H1 (cell line): ENCODE data around the gene ZPR1. TPM values are rescaled to one million over a fixed set of nuclear protein-coding genes. Genes with fewer than 3 reads are reported as not detected.

ENCODE experiments used
- CTCF ChIA-PET: fragments of 300-600 bp; sonication (Branson Sonifier 250); formaldehyde crosslinking; loops from one replicate; lab custom pipeline; 2021; ENCODE audit not compliant: partially characterized antibody; lab: Charles Lee
- POLR2A ChIA-PET: fragments of 300-600 bp; sonication (Branson Sonifier 250); formaldehyde crosslinking; loops from one replicate; lab custom pipeline; 2021; ENCODE audit warnings: inconsistent platforms; ENCODE audit not compliant: partially characterized antibody; lab: Charles Lee
- DNase-seq, 2 experiments: peaks; one replicate each; pipeline versions ENCODE4 v3.0.0 to v3.0.0-alpha.2; 2010 to 2022; ENCODE audit warnings: low spot score in 2 of 2, low read depth in 1 of 2, mixed read lengths in 1 of 2
- FAIRE-seq: peaks from 2 replicates; lab custom pipeline; 2011; peaks lifted over from hg19 to GRCh38; lab: Jason Lieb, UNC
- H2AFZ ChIP-seq: 2 replicates; pipeline ENCODE4 v1.8.1; 2012; ENCODE audit warnings: low read length, inconsistent platforms
- H2AK5ac ChIP-seq: 2 replicates; pipeline ENCODE4 v1.6.1; 2013; ENCODE audit warnings: low read depth, low read length
- H2BK120ac ChIP-seq: replicated peaks from 2 replicates; pipeline ENCODE3; 2013; ENCODE audit warnings: low read depth, low read length, inconsistent platforms
- H2BK12ac ChIP-seq: 2 replicates; pipeline ENCODE4 v1.6.1; 2013; ENCODE audit warnings: low read depth, low read length
- H2BK15ac ChIP-seq: 2 replicates; pipeline ENCODE4 v1.6.1; 2013; ENCODE audit warnings: low read length
- H2BK20ac ChIP-seq: 2 replicates; pipeline ENCODE4 v1.6.1; 2013; ENCODE audit warnings: low read length
- H2BK5ac ChIP-seq: 2 replicates; pipeline ENCODE4 v1.6.1; 2013; ENCODE audit warnings: low read depth, low read length
- H3K14ac ChIP-seq: 2 replicates; pipeline ENCODE4 v1.6.1; 2013; ENCODE audit warnings: inconsistent platforms; ENCODE audit not compliant: insufficient read length
- H3K18ac ChIP-seq: 2 replicates; pipeline ENCODE4 v1.6.1; 2013; ENCODE audit warnings: low read length; ENCODE audit errors: extremely low read depth
- H3K23ac ChIP-seq: 2 replicates; pipeline ENCODE4 v1.6.1; 2013; ENCODE audit warnings: inconsistent platforms; ENCODE audit not compliant: insufficient read length
- H3K23me2 ChIP-seq: 2 replicates; pipeline ENCODE4 v1.6.1; 2013; ENCODE audit warnings: low read depth, low read length
- H3K27ac ChIP-seq: 2 replicates; pipeline ENCODE4 v1.6.1; 2011; ENCODE audit warnings: low read depth, low read length, inconsistent platforms
- H3K27me3 ChIP-seq, 4 experiments: replicated peaks in 1 of 4; 1 replicate in 1 of 4; 2 replicates in 3 of 4; pipeline versions ENCODE4 v1.6.1 to v1.8.1; 2011 to 2013; ENCODE audit warnings: low read length in 3 of 4, mild to moderate bottlenecking in 3 of 4, inconsistent platforms in 2 of 4, mixed read lengths in 2 of 4, moderate library complexity in 1 of 4; ENCODE audit not compliant: control insufficient read depth in 3 of 4, insufficient read depth in 3 of 4; ENCODE audit errors: extremely low read depth in 1 of 4
- H3K36me3 ChIP-seq, 4 experiments: 2 replicates each; pipeline versions ENCODE4 v1.6.1 to v1.8.1; 2011 to 2013; ENCODE audit warnings: mild to moderate bottlenecking in 4 of 4, low read length in 3 of 4, moderate library complexity in 2 of 4, control low read depth in 1 of 4, inconsistent platforms in 1 of 4; ENCODE audit not compliant: insufficient read depth in 4 of 4, control insufficient read depth in 2 of 4
- H3K4ac ChIP-seq: replicated peaks from 2 replicates; pipeline ENCODE3; 2013; ENCODE audit warnings: low read length, low read depth, mixed read lengths, inconsistent platforms; ENCODE audit not compliant: insufficient read length
- H3K4me1 ChIP-seq, 4 experiments: replicated peaks in 1 of 4; 1 replicate in 1 of 4; 2 replicates in 3 of 4; pipeline versions ENCODE4 v1.6.1 to v1.8.1; 2011 to 2013; ENCODE audit warnings: low read length in 3 of 4, inconsistent platforms in 2 of 4, mixed read lengths in 1 of 4; ENCODE audit not compliant: insufficient read depth in 4 of 4, control insufficient read depth in 3 of 4
- H3K4me2 ChIP-seq, 2 experiments: 2 replicates each; pipeline versions ENCODE4 v1.6.1 to v1.8.1; 2011 to 2013; ENCODE audit warnings: low read depth in 2 of 2, low read length in 2 of 2, control low read depth in 1 of 2, inconsistent platforms in 1 of 2, mild to moderate bottlenecking in 1 of 2; ENCODE audit not compliant: insufficient read depth in 1 of 2
- H3K4me3 ChIP-seq, 4 experiments: fragments of 200-600, 300-600 bp in 1 of 4; sonication (generic), shearing (Covaris generic), sonication (Bioruptor Twin) in 1 of 4; 2 replicates each; pipeline versions ENCODE4 v1.5.1 to v1.8.1; 2011 to 2016; ENCODE audit warnings: low read length in 4 of 4, low read depth in 3 of 4, control low read depth in 2 of 4, inconsistent platforms in 2 of 4, mild to moderate bottlenecking in 2 of 4, mixed read lengths in 1 of 4, moderate library complexity in 1 of 4; ENCODE audit not compliant: insufficient read depth in 2 of 4; ENCODE audit errors: extremely low read depth in 1 of 4
- H3K56ac ChIP-seq: replicated peaks from 2 replicates; pipeline ENCODE3; 2013; ENCODE audit warnings: low read depth, mild to moderate bottlenecking, mixed read lengths, low read length, inconsistent platforms; ENCODE audit not compliant: insufficient read length
- H3K79me1 ChIP-seq: 2 replicates; pipeline ENCODE4 v1.6.1; 2013; ENCODE audit warnings: low read depth, low read length, control low read depth
- H3K79me2 ChIP-seq, 2 experiments: 2 replicates each; pipeline versions ENCODE4 v1.6.1 to v1.8.1; 2012 to 2013; ENCODE audit warnings: low read length in 2 of 2, mild to moderate bottlenecking in 2 of 2, inconsistent platforms in 1 of 2; ENCODE audit not compliant: insufficient read depth in 2 of 2, control insufficient read depth in 1 of 2
- H3K9ac ChIP-seq, 4 experiments: replicated peaks in 1 of 4; 1 replicate in 1 of 4; 2 replicates in 3 of 4; pipeline versions ENCODE4 v1.6.1 to v1.8.1; 2011 to 2013; ENCODE audit warnings: low read depth in 3 of 4, low read length in 3 of 4, control low read depth in 2 of 4, mild to moderate bottlenecking in 2 of 4, moderate library complexity in 2 of 4, inconsistent platforms in 1 of 4; ENCODE audit errors: extremely low read depth in 1 of 4
- H3K9me3 ChIP-seq, 2 experiments: 2 replicates each; pipeline versions ENCODE4 v1.6.1 to v1.8.1; 2012 to 2013; ENCODE audit warnings: mild to moderate bottlenecking in 2 of 2, moderate library complexity in 2 of 2, control low read depth in 1 of 2, inconsistent platforms in 1 of 2, low read depth in 1 of 2, low read length in 1 of 2, mixed read lengths in 1 of 2; ENCODE audit not compliant: insufficient read depth in 2 of 2
- H4K20me1 ChIP-seq, 2 experiments: replicated peaks in 1 of 2; 2 replicates each; pipeline versions ENCODE3 to v1.8.1; 2011 to 2013; ENCODE audit warnings: inconsistent platforms in 2 of 2, low read length in 2 of 2, mild to moderate bottlenecking in 1 of 2; ENCODE audit not compliant: insufficient read depth in 2 of 2, control insufficient read depth in 1 of 2
- H4K5ac ChIP-seq: 2 replicates; pipeline ENCODE4 v1.6.1; 2013; ENCODE audit warnings: low read length, low read depth, mixed read lengths, inconsistent platforms; ENCODE audit not compliant: insufficient read length
- H4K8ac ChIP-seq: 2 replicates; pipeline ENCODE4 v1.8.0; 2013; ENCODE audit warnings: mild to moderate bottlenecking, moderate library complexity, low read length, inconsistent platforms; ENCODE audit not compliant: insufficient read depth; ENCODE audit errors: extremely low read depth
- H4K91ac ChIP-seq: replicated peaks from 2 replicates; pipeline ENCODE3; 2013; ENCODE audit warnings: low read length, mixed read lengths, inconsistent platforms; ENCODE audit not compliant: insufficient read length
- CREB1 ChIP-seq: IDR thresholded peaks from 2 replicates; pipeline ENCODE4 v1.6.1; 2012; ENCODE audit warnings: inconsistent platforms
- CTCF ChIP-seq, 3 experiments: IDR thresholded peaks; 1 replicate in 2 of 3; 2 replicates in 1 of 3; pipeline versions ENCODE4 v1.5.1 to v1.6.1; 2011; ENCODE audit warnings: low read length in 3 of 3, mild to moderate bottlenecking in 3 of 3, inconsistent platforms in 2 of 3, low read depth in 1 of 3, moderate library complexity in 1 of 3; ENCODE audit not compliant: insufficient read depth in 1 of 3; ENCODE audit errors: control extremely low read depth in 1 of 3
- HDAC6 ChIP-seq: IDR thresholded peaks from one replicate; pipeline ENCODE4 v1.7.1; 2012; ENCODE audit warnings: low read depth, mild to moderate bottlenecking, inconsistent platforms, low read length, moderate library complexity
- JUND ChIP-seq: IDR thresholded peaks from 2 replicates; pipeline ENCODE4 v1.6.1; 2011; ENCODE audit warnings: mild to moderate bottlenecking, improper control_type of control experiment, low read length
- POU5F1 ChIP-seq: IDR thresholded peaks from 2 replicates; pipeline ENCODE4 v1.6.1; 2011; ENCODE audit warnings: low read depth, mild to moderate bottlenecking, low read length, moderate library complexity
- SP4 ChIP-seq: IDR thresholded peaks from 2 replicates; pipeline ENCODE4 v1.6.1; 2012; ENCODE audit warnings: low read length, inconsistent platforms
- TCF12 ChIP-seq: IDR thresholded peaks from 2 replicates; pipeline ENCODE4 v1.6.1; 2011; ENCODE audit warnings: low read depth, mild to moderate bottlenecking, low read length
- TEAD4 ChIP-seq: IDR thresholded peaks from 2 replicates; pipeline ENCODE4 v1.6.1; 2012; ENCODE audit warnings: low read depth, low read length, inconsistent platforms, mixed read lengths
- WGBS, 2 experiments: shearing (Covaris generic) in 1 of 2; methylation state at CpG; one replicate each; pipeline versions ENCODE4 v1.1.6 to v1.1.7; 2013 to 2015; ENCODE audit warnings: low lambda C conversion rate in 2 of 2, mixed read lengths in 2 of 2, inconsistent platforms in 1 of 2, low coverage in 1 of 2, missing lambda C conversion rate in 1 of 2; ENCODE audit not compliant: insufficient replicate concordance in 2 of 2, insufficient coverage in 1 of 2, insufficient read length in 1 of 2; ENCODE audit errors: extremely low coverage in 1 of 2, missing lambda C conversion rate in 1 of 2; 5-methylcytosine and 5-hydroxymethylcytosine counted together
- polyA plus RNA-seq, 7 experiments: library from polyadenylated mRNA; depleted of rRNA in 3 of 7; stranded (reverse) in 5 of 7; unstranded in 2 of 7; fragments of >200 nt in 5 of 7; fragments of 200-250 nt in 2 of 7; gene quantifications; 1 replicate in 5 of 7; 2 replicates in 1 of 7; 4 replicates in 1 of 7; pipeline versions ENCODE4 v1.2.1 to v1.2.3, GENCODE V29; 2011 to 2013; ENCODE audit warnings: missing spikeins in 2 of 7, mixed read lengths in 2 of 7
- total RNA-seq: library from RNA; stranded (reverse); fragmentation: NEBNext Ultra II Directional; extraction: Animal tissue kit (Norgen Biotek cat#: 25700); gene quantifications from 2 replicates; pipeline ENCODE4 v1.2.1, GENCODE V29; 2021
- TF ChIP-seq, protein P1 (sequence below): IDR thresholded peaks from 2 replicates; pipeline ENCODE4 v1.6.1; 2011; ENCODE audit warnings: low read depth, mild to moderate bottlenecking, low read length; ENCODE audit not compliant: insufficient read depth

Gene ZPR1
- total and polyA plus RNA-seq, 2 of the 8 experiments (the other 6 are each of a cell fraction or from before 2014, with no cell fraction given) = 36.7 to 70.5 TPM

DNA sequence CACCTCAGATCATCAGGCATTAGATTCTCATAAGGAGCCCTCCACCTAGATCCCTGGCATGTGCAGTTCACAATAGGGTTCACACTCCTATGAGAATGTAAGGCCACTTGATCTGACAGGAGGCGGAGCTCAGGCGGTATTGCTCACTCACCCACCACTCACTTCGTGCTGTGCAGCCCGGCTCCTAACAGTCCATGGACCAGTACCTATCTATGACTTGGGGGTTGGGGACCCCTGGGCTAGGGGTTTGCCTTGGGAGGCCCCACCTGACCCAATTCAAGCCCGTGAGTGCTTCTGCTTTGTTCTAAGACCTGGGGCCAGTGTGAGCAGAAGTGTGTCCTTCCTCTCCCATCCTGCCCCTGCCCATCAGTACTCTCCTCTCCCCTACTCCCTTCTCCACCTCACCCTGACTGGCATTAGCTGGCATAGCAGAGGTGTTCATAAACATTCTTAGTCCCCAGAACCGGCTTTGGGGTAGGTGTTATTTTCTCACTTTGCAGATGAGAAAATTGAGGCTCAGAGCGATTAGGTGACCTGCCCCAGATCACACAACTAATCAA lies 44.0 kb upstream of the ZPR1 start:
- Histone ChIP-seq H2AK5ac (no peak overlapping the region), H3K23ac (no peak overlapping the region), H3K4ac (no peak overlapping the region), H2BK120ac (no peak overlapping the region), H4K20me1 (no peaks in the 10 kb centered on the region), H3K4me2 (no peak overlapping the region), H3K9ac (no peak overlapping the region), H4K91ac (no peak overlapping the region), H3K23me2 (peaks cover 3% of the 10 kb centered on the region; the same call in 1 of the 2 replicates), H3K14ac (no peak overlapping the region), H3K27ac (no peak overlapping the region), H3K4me1 (peaks cover 0 to 17% (median 4%) of the 10 kb centered on the region in 4 experiments; a peak in 5 of 7 replicates), H3K79me1 (no peaks in the 10 kb centered on the region), H2BK5ac (no peak overlapping the region), H3K79me2 (no peaks in the 10 kb centered on the region), H3K56ac (no peak overlapping the region), H4K5ac (no peak overlapping the region), H3K4me3 (no peak overlapping the region), H2AFZ (no peak overlapping the region), H2BK15ac (no peak overlapping the region), H2BK12ac (no peak overlapping the region), H3K36me3 (no peaks in the 10 kb centered on the region), H3K9me3 (no peaks in the 10 kb centered on the region; a peak in 1 of 4 replicates), H3K27me3 (peaks cover 0 to 7% (median 5%) of the 10 kb centered on the region in 4 experiments; a peak in 3 of 7 replicates), H4K8ac (no peak overlapping the region), H3K18ac (no peak overlapping the region), H2BK20ac (no peak overlapping the region)
- DNase-seq = no peak
- FAIRE-seq = no peak
- TF ChIP-seq, protein P1, sequence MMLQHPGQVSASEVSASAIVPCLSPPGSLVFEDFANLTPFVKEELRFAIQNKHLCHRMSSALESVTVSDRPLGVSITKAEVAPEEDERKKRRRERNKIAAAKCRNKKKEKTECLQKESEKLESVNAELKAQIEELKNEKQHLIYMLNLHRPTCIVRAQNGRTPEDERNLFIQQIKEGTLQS = no peak
- TF ChIP-seq JUND = no peak
- no peak for TF ChIP-seq TCF12
- TF ChIP-seq HDAC6 = no peak
- TF ChIP-seq SP4 = no peak
- no peak for TF ChIP-seq CTCF (IDR thresholded peaks at IDR 0.05; ENCODE audit: control extremely low read depth in 1 of 3, insufficient read depth in 1 of 3, low read depth in 1 of 3, low read length in 3 of 3)
- TF ChIP-seq POU5F1 = no peak
- no peak for TF ChIP-seq TEAD4
- no peak for TF ChIP-seq CREB1
- 94% methylated on average over 7 of the region's 7 CpGs; no CpG with 5 or more reads in 1 of the 2 experiments for WGBS, 2 experiments
- POLR2A ChIA-PET = no interaction called here
- CTCF ChIA-PET = interaction anchor here (0.9 to 12.2 kb wide), 3 partner anchors 11 to 41 kb away, joined by 4 to 237 read pairs (median 5); partner anchors contain the start of genes APOA5 and ZPR1
